Kidney epithelial cell (primary cell): ENCODE data around the gene HS3ST3A1. TPM values are rescaled to one million over a fixed set of nuclear protein-coding genes. Genes with fewer than 3 reads are reported as not detected.

ENCODE experiments used
- DNase-seq: peaks from one replicate; pipeline ENCODE4 v3.0.0-alpha.2; 2010; ENCODE audit warnings: low read depth
- H3K27me3 ChIP-seq: 2 replicates; pipeline ENCODE4 v1.6.0; 2011; ENCODE audit warnings: low read length; ENCODE audit not compliant: control insufficient read depth, insufficient read depth
- H3K36me3 ChIP-seq: 2 replicates; pipeline ENCODE4 v1.5.1; 2011; ENCODE audit warnings: low read length; ENCODE audit not compliant: control insufficient read depth, insufficient read depth
- H3K4me3 ChIP-seq: 2 replicates; pipeline ENCODE4 v1.5.1; 2011; ENCODE audit warnings: low read depth, mild to moderate bottlenecking, control low read depth, low read length
- CTCF ChIP-seq: IDR thresholded peaks from 2 replicates; pipeline ENCODE4 v1.5.1; 2011; ENCODE audit warnings: mild to moderate bottlenecking, moderate library complexity, low read length, control low read depth, inconsistent platforms; ENCODE audit not compliant: insufficient read depth, poor library complexity, severe bottlenecking
- total RNA-seq: library from RNA; depleted of rRNA; stranded (reverse); fragments of >200 nt; gene quantifications from 2 replicates; pipeline ENCODE4 v1.2.3, GENCODE V29; 2015

HS3ST3A1 gene
- total RNA-seq, 1 donor from 2014 or later, result 38.4 TPM

GRCh38 chr17:13569398-13570123 is 32.2 kb downstream of the HS3ST3A1 start:
- Histone ChIP-seq H3K36me3 (no peaks in the 10 kb centered on the region), H3K4me3 (no peak overlapping the region), H3K27me3 (no peaks in the 10 kb centered on the region)
- no peak for TF ChIP-seq CTCF
- no peak for DNase-seq

DNA sequence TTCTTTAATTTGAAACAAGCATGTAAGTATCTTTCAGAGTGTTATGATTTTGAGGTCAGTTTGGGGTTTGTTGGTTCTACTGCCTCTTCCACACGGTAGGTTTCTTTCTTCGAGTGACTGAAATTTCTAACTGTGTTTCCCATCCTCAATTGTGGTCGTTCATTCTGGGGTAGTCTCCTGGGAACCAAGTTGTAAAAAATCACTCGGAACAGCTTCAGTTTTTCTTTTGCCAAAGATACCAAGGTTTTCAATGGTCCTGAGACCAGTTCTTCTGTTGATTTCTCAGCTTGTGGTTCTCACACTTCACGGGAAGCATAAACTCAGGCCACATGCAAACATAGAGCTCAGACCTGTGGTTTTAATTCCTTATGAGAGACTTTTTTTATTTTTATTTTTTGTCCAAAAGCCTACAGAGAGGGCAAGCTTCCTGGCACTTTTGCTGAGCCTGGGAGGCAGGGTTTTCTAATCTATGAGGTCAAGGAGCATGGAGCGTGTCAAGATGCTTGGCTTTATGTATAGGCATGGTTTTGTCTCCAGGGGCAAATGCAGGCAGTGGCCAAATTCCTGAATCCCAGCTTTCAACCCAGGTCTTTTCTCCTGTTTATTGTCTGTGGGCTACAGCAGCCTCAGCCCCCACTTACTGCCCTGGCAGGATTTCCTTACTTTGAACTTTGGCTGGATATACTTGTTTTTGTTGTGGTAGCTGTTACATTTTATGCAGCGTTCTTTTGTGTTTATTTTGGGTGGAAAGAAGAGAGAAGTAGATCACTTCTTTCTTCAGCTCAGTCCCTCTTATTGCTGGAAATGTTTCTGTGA is 32.9 kb downstream of the HS3ST3A1 start:
- no peak for TF ChIP-seq CTCF
- H3K27me3 ChIP-seq, result no peaks in the 10 kb centered on the region
- H3K36me3 ChIP-seq, result no peaks in the 10 kb centered on the region
- no peak for DNase-seq
- H3K4me3 ChIP-seq, result no peak overlapping the region

- DNase-seq, result no peak
- H3K36me3 ChIP-seq, result no peaks in the 10 kb centered on the region
- no peak for TF ChIP-seq CTCF
- no peak overlapping the region for H3K4me3 ChIP-seq
- H3K27me3 ChIP-seq, result no peaks in the 10 kb centered on the region
These were observed 37.9 kb downstream of the HS3ST3A1 start for GRCh38 chr17:13563866-13564265.

DNA sequence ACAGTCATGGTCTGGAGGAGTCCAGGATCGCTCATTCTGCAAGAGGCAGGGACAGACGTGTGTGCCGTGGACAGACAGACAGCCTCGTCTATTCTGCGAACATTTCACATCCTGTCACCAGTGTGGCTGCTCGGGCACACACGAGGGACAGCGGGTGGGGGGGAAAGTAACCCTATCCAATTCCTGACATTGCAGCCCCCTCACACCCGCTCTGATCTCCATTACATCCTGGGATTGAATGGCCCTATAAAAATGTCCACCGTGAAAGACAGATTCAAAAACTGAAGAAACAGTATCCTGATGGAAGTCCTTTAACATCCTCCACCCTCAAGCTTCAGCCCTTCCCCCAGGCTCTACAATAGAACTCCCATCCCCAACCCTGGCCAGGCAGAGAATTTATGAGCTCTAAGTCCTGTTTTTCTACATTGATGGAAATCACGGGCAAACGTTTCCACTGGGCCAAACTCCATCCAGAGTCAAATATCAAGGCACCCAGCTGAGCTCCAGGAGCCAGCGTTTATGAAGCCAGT is 39.4 kb downstream of the HS3ST3A1 start:
- Histone ChIP-seq H3K36me3 (no peaks in the 10 kb centered on the region), H3K4me3 (no peak overlapping the region), H3K27me3 (no peaks in the 10 kb centered on the region)
- peak; percentile 93 for DNase-seq
- no peak for TF ChIP-seq CTCF

DNA sequence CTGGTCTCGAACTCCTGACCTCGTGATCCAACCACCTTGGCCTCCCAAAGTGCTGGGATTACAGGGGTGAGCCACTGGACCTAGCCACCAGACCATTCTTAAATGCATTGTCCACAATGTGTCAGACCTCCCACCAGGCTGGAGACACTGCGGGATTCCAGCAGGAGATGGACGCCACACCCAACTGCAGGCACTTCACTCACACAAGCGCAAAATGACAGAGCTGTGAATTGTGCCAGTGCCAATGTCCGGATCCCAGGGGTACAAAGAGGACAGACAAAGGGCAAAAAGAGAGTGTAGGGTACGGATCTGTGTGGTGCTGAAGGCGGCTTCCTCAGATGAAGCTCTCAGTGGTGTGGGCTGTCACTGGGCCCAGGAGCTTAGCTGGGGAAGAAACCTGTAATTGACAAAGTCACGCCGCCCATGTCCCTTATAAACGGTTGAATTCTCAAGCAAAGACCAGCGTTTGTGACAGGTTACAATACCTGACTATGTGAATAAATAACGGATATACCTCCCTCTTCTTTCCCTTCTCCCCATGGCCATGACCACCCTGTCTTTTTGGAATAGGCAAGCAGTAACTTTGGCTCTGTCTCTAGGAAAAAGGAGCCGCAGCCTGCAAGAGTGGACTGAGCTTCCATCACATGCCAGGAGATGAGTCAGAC is 40.0 kb downstream of the HS3ST3A1 start:
- TF ChIP-seq CTCF, result no peak
- no peak overlapping the region for H3K4me3 ChIP-seq
- H3K27me3 ChIP-seq, result no peaks in the 10 kb centered on the region
- H3K36me3 ChIP-seq, result no peaks in the 10 kb centered on the region
- DNase-seq, result no peak
